ENCODE measurements around the gene PKNOX2. TPM values are rescaled to one million over a fixed set of nuclear protein-coding genes. Genes with fewer than 3 reads are reported as not detected.

Gene PKNOX2
- total RNA-seq, 4 donors from 2014 or later: 1.2 to 5.7 (median 2.2) TPM

DNA sequence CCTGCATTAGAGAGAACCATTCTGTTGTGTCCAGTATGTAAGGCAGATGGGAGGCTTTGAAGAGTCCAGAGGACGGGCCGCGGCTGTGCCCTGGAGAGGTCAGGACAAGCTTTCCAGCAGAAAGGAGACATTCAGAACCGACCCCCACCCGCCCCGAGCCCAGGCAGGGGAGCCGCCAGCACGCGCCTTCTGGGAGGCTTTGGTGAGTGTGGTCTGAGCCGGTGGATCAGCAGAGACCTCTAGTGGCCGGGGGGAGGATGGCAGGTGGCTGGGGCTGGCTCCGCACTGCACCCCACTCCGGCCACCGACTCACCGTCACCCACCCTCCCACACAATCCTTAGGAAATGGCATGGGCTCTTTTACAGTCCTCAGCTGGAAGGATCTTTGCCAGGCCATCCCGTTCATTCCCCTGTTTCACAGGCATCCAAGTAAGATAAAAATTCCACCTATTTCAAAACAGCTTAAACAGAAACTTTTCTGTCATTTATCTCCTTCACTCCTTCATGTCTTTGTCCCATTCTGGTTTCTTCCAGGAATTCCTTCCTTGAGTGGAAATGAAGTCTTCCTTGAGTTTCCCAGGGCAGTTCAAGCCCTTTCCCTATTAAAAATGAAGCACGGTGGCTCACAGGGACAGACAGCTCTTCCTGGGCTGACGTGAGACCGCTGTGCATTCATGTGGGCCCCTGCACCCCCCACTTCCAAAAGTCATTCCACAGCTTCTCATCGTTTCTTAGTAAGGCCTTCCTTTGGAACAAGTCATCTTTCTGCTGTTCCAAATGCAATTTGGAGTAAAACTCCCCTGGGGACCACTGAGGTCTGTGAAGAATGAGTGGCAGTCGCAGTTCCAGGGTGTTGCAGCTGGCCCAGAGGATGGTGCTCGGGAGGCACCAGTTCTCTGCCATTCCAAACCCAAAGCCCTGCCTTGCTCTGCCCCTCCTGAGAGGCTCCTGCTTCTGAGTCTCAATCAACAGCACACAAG is 240.6 kb downstream of the PKNOX2 start:
- H3K27me3 ChIP-seq: peaks cover 9% of the 10 kb centered on the region
- H3K36me3 ChIP-seq: peaks cover 0 to 5% of the 10 kb centered on the region in 2 donors
- H3K27ac ChIP-seq: peak overlapping the region in 1 of 4 donors; percentile 20
- TF ChIP-seq POLR2AphosphoS5 (IDR thresholded peaks at IDR 0.05): no peak
- TF ChIP-seq, protein P1, sequence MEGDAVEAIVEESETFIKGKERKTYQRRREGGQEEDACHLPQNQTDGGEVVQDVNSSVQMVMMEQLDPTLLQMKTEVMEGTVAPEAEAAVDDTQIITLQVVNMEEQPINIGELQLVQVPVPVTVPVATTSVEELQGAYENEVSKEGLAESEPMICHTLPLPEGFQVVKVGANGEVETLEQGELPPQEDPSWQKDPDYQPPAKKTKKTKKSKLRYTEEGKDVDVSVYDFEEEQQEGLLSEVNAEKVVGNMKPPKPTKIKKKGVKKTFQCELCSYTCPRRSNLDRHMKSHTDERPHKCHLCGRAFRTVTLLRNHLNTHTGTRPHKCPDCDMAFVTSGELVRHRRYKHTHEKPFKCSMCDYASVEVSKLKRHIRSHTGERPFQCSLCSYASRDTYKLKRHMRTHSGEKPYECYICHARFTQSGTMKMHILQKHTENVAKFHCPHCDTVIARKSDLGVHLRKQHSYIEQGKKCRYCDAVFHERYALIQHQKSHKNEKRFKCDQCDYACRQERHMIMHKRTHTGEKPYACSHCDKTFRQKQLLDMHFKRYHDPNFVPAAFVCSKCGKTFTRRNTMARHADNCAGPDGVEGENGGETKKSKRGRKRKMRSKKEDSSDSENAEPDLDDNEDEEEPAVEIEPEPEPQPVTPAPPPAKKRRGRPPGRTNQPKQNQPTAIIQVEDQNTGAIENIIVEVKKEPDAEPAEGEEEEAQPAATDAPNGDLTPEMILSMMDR (IDR thresholded peaks at IDR 0.05): peak in 3 of 4 experiments; percentile 81 to 98 (median 91)
- peaks cover 0 to 12% (median 0%) of the 10 kb centered on the region in 3 donors for H3K4me1 ChIP-seq
- H3K9me3 ChIP-seq: no peaks in the 10 kb centered on the region
- H3K4me3 ChIP-seq: peak overlapping the region in 1 of 2 donors; percentile 6
- 3 to 12% methylated on average over 7 to 9 of the region's 22 CpGs for WGBS, 2 donors (ENCODE audit: low coverage in 1 of 2)
- peak; percentile 89 for ATAC-seq

DNA sequence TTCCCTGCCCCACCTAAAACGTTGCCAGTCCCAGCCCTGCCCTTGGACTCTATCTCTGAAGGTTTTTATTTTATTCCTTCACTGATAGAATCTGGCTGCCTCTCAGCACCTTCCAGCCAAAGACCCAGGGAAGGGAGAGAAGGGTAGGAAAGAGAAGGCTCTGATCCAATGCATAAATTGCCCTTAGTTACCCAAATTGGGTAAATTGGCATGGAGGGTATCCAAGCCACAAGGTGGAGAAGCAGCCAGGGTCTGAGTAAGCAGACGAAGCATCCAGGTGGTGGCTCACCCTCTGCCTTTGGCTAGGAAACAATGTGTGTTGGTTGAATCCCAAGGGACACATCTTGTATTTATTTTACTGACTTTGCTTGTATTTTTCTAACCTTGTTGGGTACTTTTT is 242.5 kb downstream of the PKNOX2 start:
- H3K4me3 ChIP-seq: no peak overlapping the region
- TF ChIP-seq POLR2AphosphoS5 (IDR thresholded peaks at IDR 0.05) (no peak), POLR2A (IDR thresholded peaks at IDR 0.05) (no peak), EP300 (IDR thresholded peaks at IDR 0.05) (no peak)
- TF ChIP-seq, protein P1 (IDR thresholded peaks at IDR 0.05): no peak
- WGBS, 2 donors (ENCODE audit: low coverage in 1 of 2): 40 to 69% methylated on average over 1 to 2 of the region's 2 CpGs
- H3K27me3 ChIP-seq: peaks cover 9% of the 10 kb centered on the region
- no peaks in the 10 kb centered on the region for H3K9me3 ChIP-seq
- no peak for ATAC-seq
- H3K36me3 ChIP-seq: peaks cover 0 to 6% of the 10 kb centered on the region in 2 donors
- H3K4me1 ChIP-seq: peaks cover 0 to 12% (median 0%) of the 10 kb centered on the region in 3 donors
- H3K27ac ChIP-seq: no peak overlapping the region

DNA sequence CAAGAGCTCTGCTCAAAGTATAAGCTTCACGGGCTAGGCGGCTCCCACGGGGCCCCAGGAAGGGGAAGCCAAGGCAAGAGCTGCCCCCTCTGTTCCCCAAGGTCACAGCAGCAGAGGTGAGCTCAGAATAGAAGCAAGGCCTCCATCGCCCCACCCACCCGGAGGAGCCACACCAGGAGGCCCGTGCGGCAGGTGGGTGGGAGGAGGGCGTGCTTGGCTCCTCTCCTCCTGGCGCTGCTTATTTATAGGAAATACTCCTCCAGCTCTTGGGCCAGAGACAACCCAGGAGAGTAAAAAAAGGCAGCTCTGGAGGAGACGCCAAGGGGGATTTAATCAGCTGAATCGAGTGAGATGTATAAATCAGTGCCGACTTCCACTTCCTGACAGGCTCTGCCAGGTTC is 243.8 kb downstream of the PKNOX2 start:
- peaks cover 0 to 19% of the 10 kb centered on the region in 2 donors for H3K36me3 ChIP-seq
- H3K4me1 ChIP-seq: peaks cover 0 to 12% (median 0%) of the 10 kb centered on the region in 3 donors
- no peak overlapping the region for H3K4me3 ChIP-seq
- TF ChIP-seq POLR2AphosphoS5 (IDR thresholded peaks at IDR 0.05) (no peak), POLR2A (IDR thresholded peaks at IDR 0.05) (no peak), EP300 (IDR thresholded peaks at IDR 0.05) (no peak)
- TF ChIP-seq, protein P1 (IDR thresholded peaks at IDR 0.05): no peak
- peaks cover 9% of the 10 kb centered on the region for H3K27me3 ChIP-seq
- 60% methylated on average over 2 of the region's 12 CpGs; no CpG with 5 or more reads in 1 of the 2 donors for WGBS, 2 donors (ENCODE audit: low coverage in 1 of 2)
- ATAC-seq: no peak
- H3K27ac ChIP-seq: no peak overlapping the region
- H3K9me3 ChIP-seq: no peaks in the 10 kb centered on the region

DNA sequence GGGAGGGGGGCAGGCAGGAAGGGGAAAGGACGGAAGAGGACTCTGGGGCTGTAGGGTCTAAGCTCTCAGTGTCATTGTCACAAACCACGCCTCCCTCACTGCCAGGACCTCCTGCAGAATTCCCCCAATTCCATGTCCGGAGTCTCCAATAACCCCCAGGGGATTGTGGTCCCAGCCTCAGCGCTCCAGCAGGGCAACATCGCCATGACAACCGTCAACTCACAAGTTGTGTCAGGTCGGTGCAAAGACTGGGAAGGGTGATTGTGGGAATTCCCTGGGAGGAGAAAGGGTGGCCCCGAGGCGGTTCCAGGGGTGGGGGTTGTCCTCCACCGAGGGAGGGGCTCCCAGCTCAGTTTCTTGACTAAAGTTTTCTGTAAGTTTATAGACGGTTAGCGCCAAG is 245.5 kb downstream of the PKNOX2 start:
- Histone ChIP-seq H3K4me1 (peaks cover 0 to 2% (median 0%) of the 10 kb centered on the region in 3 donors), H3K36me3 (peaks cover 0 to 20% of the 10 kb centered on the region in 2 donors), H3K27me3 (peaks cover 9% of the 10 kb centered on the region), H3K4me3 (no peak overlapping the region), H3K27ac (no peak overlapping the region), H3K9me3 (no peaks in the 10 kb centered on the region)
- TF ChIP-seq POLR2AphosphoS5 (IDR thresholded peaks at IDR 0.05) (no peak), EP300 (IDR thresholded peaks at IDR 0.05) (no peak), POLR2A (IDR thresholded peaks at IDR 0.05) (no peak)
- TF ChIP-seq, protein P1 (IDR thresholded peaks at IDR 0.05): no peak
- 38 to 80% methylated on average over 1 to 2 of the region's 12 CpGs for WGBS, 2 donors (ENCODE audit: low coverage in 1 of 2)
- no peak for ATAC-seq

All from gastroesophageal sphincter (tissue), 4 donors.